HepG2 (cell line): ENCODE results near the gene MLXIPL. TPM values are rescaled to one million over a fixed set of nuclear protein-coding genes. Genes with fewer than 3 reads are reported as not detected.
A peak's percentile ranks its signal among the peaks of the same experiment; 100 is the strongest.

Experiments used
- ARNT2 ChIP-seq: sonication (generic); formaldehyde crosslinking; IDR thresholded peaks from 2 replicates; pipeline ENCODE4 v1.8.0; 2022; ENCODE audit warnings: mild to moderate bottlenecking, low read depth, missing genetic modification reagents, moderate library complexity
- ATF7-NPFF ChIP-seq: sonication (generic); formaldehyde crosslinking; IDR thresholded peaks from 2 replicates; pipeline ENCODE4 v1.8.1; 2023; ENCODE audit warnings: mild to moderate bottlenecking, low read depth, missing genetic modification reagents, moderate library complexity
- ETV6 ChIP-seq: sonication (generic); formaldehyde crosslinking; conservative IDR thresholded peaks from 2 replicates; pipeline ENCODE4 v1.4.0; 2020; ENCODE audit warnings: missing genetic modification reagents
- HNRNPH1 ChIP-seq: fragments of 200-400 bp; formaldehyde crosslinking; optimal IDR thresholded peaks from 2 replicates; pipeline ENCODE3; 2017; ENCODE audit warnings: mild to moderate bottlenecking, low read depth, low read length
- MATR3 ChIP-seq: sonication (generic); formaldehyde crosslinking; IDR thresholded peaks from 2 replicates; pipeline ENCODE4 v1.4.0; 2020; ENCODE audit warnings: missing genetic modification reagents
- RFX3 ChIP-seq: IDR thresholded peaks from 2 replicates; pipeline ENCODE4 v1.6.1; 2016; ENCODE audit warnings: missing biosample characterization, missing genetic modification reagents
- RXRA ChIP-seq: sonication (generic); formaldehyde crosslinking; IDR thresholded peaks from 2 replicates; pipeline ENCODE4 v1.5.1; 2020; ENCODE audit warnings: missing genetic modification reagents
- SIX4 ChIP-seq: sonication (generic); formaldehyde crosslinking; IDR thresholded peaks from 2 replicates; pipeline ENCODE4 v1.4.0; 2020; ENCODE audit warnings: missing genetic modification reagents
- SP140L ChIP-seq: sonication (generic); formaldehyde crosslinking; IDR thresholded peaks from 2 replicates; pipeline ENCODE4 v1.4.0; 2020; ENCODE audit warnings: missing genetic modification reagents, borderline replicate concordance
- TCF12 ChIP-seq, 2 experiments: fragments of 450-650 bp in 1 of 2; sonication (generic) in 1 of 2; formaldehyde crosslinking in 1 of 2; IDR thresholded peaks; 2 replicates each; pipeline versions ENCODE4 v1.6.1 to v1.8.0; 2017 to 2022; ENCODE audit warnings: antibody characterized with exemption in 1 of 2, mild to moderate bottlenecking in 1 of 2, missing genetic modification reagents in 1 of 2, moderate library complexity in 1 of 2
- ZBTB40 ChIP-seq, 2 experiments: fragments of 450-650 bp in 1 of 2; sonication (generic) in 1 of 2; formaldehyde crosslinking in 1 of 2; IDR thresholded peaks; 2 replicates each; pipeline versions ENCODE4 v1.6.1 to v1.8.0; 2016 to 2022; ENCODE audit warnings: antibody characterized with exemption in 1 of 2, mild to moderate bottlenecking in 1 of 2, missing genetic modification reagents in 1 of 2
- ZNF362 ChIP-seq: sonication (generic); formaldehyde crosslinking; IDR thresholded peaks from 2 replicates; pipeline ENCODE4 v1.4.0; 2020; ENCODE audit warnings: missing genetic modification reagents, mild to moderate bottlenecking, borderline replicate concordance
- ZNF543 ChIP-seq: sonication (generic); formaldehyde crosslinking; IDR thresholded peaks from 2 replicates; pipeline ENCODE4 v1.4.0; 2020; ENCODE audit warnings: mild to moderate bottlenecking, missing genetic modification reagents
- ZNF570 ChIP-seq: sonication (generic); formaldehyde crosslinking; IDR thresholded peaks from 2 replicates; pipeline ENCODE4 v1.4.0; 2020; ENCODE audit warnings: mild to moderate bottlenecking, missing genetic modification reagents, borderline replicate concordance
- ZNF83 ChIP-seq: sonication (generic); formaldehyde crosslinking; IDR thresholded peaks from 2 replicates; pipeline ENCODE4 v1.4.0; 2020; ENCODE audit warnings: missing genetic modification reagents, mild to moderate bottlenecking, borderline replicate concordance
- ZSCAN21 ChIP-seq: sonication (generic); formaldehyde crosslinking; IDR thresholded peaks from 2 replicates; pipeline ENCODE4 v1.8.0; 2022; ENCODE audit warnings: mild to moderate bottlenecking, missing genetic modification reagents, moderate library complexity, borderline replicate concordance
- ZSCAN29 ChIP-seq: sonication (generic); formaldehyde crosslinking; conservative IDR thresholded peaks from 2 replicates; pipeline ENCODE4 v1.4.0; 2020; ENCODE audit warnings: mild to moderate bottlenecking, missing genetic modification reagents
- polyA plus RNA-seq, 8 experiments: library from polyadenylated mRNA; depleted of rRNA in 3 of 8; stranded (reverse) in 7 of 8; unstranded in 1 of 8; fragments of >200 nt; fragmentation: Illumina TruSeq in 4 of 8; extraction: Trizol in 4 of 8; gene quantifications; 2 replicates each; pipeline versions ENCODE4 v1.2.1 to v1.2.3, GENCODE V29; 2011 to 2016; ENCODE audit warnings: low read depth in 4 of 8, missing spikeins in 1 of 8, mixed read lengths in 1 of 8; ENCODE audit not compliant: insufficient read depth in 1 of 8
- total RNA-seq, 5 experiments: library from RNA; depleted of rRNA; stranded (reverse); fragments of >200 nt; fragmentation: Illumina TruSeq; extraction: Trizol; gene quantifications; 2 replicates each; pipeline ENCODE4 v1.2.3, GENCODE V29; 2016; ENCODE audit warnings: low read depth in 1 of 5

Gene MLXIPL
- total and polyA plus RNA-seq, 2 of the 13 experiments (the other 11 are each of a cell fraction or from before 2014, with no cell fraction given): 51.6 to 60.1 TPM

GRCh38 chr7:73578342-73579128, 45.8 kb downstream of the MLXIPL start, which contains the start of gene TBL2 (continued):
- TF ChIP-seq ZBTB40 (IDR thresholded peaks at IDR 0.05) (no peak), ZBTB40 (CRISPR knock-in tag; IDR thresholded peaks at IDR 0.05) (no peak), SP140L (no peak), ATF7-NPFF (0 out of 2 replicates have a peak, but pooled peaks have one; percentile 47), SIX4 (CRISPR knock-in tag) (no peak), ZNF83 (CRISPR knock-in tag) (no peak), ZNF570 (CRISPR knock-in tag) (no peak), ZSCAN21 (CRISPR knock-in tag) (peak; percentile 29; the same call in 1 of the 2 replicates), TCF12 (IDR thresholded peaks at IDR 0.05) (no peak), TCF12 (CRISPR knock-in tag; IDR thresholded peaks at IDR 0.05) (peak; percentile 68; the same call in 1 of the 2 replicates), ZNF362 (CRISPR knock-in tag) (no peak), RFX3 (CRISPR knock-in tag) (no peak), RXRA (CRISPR knock-in tag) (no peak), HNRNPH1 (no peak), ARNT2 (CRISPR knock-in tag) (peak; percentile 38), ZNF543 (CRISPR knock-in tag) (no peak), ETV6 (CRISPR knock-in tag) (no peak), ZSCAN29 (CRISPR knock-in tag) (no peak), MATR3 (CRISPR knock-in tag) (no peak)
